ENCODE measurements around the gene RNASEH2A. TPM values are rescaled to one million over a fixed set of nuclear protein-coding genes. Genes with fewer than 3 reads are reported as not detected.
A peak's percentile ranks its signal among the peaks of the same experiment; 100 is the strongest.

The RNASEH2A gene
- total RNA-seq, 6 donors from 2014 or later, result 4.2 to 7.6 (median 5.6) TPM

- Histone ChIP-seq H3K27ac (no peak overlapping the region), H3K4me1 (peaks cover 29 to 60% (median 34%) of the 10 kb centered on the region in 4 donors), H3K4me3 (no peak overlapping the region), H3K36me3 (no peaks in the 10 kb centered on the region), H3K9me3 (no peaks in the 10 kb centered on the region), H3K27me3 (peaks cover 4 to 85% (median 55%) of the 10 kb centered on the region in 4 donors)
- ATAC-seq (ENCODE audit: low FRiP score in 2 of 2) (no peak), DNase-seq (no peak)
- 7 to 12% methylated on average over 6 of the region's 6 CpGs for WGBS, 2 donors
- TF ChIP-seq, protein P1, sequence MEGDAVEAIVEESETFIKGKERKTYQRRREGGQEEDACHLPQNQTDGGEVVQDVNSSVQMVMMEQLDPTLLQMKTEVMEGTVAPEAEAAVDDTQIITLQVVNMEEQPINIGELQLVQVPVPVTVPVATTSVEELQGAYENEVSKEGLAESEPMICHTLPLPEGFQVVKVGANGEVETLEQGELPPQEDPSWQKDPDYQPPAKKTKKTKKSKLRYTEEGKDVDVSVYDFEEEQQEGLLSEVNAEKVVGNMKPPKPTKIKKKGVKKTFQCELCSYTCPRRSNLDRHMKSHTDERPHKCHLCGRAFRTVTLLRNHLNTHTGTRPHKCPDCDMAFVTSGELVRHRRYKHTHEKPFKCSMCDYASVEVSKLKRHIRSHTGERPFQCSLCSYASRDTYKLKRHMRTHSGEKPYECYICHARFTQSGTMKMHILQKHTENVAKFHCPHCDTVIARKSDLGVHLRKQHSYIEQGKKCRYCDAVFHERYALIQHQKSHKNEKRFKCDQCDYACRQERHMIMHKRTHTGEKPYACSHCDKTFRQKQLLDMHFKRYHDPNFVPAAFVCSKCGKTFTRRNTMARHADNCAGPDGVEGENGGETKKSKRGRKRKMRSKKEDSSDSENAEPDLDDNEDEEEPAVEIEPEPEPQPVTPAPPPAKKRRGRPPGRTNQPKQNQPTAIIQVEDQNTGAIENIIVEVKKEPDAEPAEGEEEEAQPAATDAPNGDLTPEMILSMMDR (IDR thresholded peaks at IDR 0.05), result no peak
- TF ChIP-seq POLR2A (IDR thresholded peaks at IDR 0.05) (no peak), EP300 (IDR thresholded peaks at IDR 0.05) (no peak), POLR2AphosphoS5 (IDR thresholded peaks at IDR 0.05) (no peak)
Observed at GRCh38 chr19:12836529-12836863, 30.1 kb downstream of the RNASEH2A start.

GRCh38 chr19:12837225-12837624 lies 30.8 kb downstream of the RNASEH2A start:
- 76 to 77% methylated on average over 4 of the region's 4 CpGs for WGBS, 2 donors
- peaks cover 29 to 60% (median 34%) of the 10 kb centered on the region in 4 donors for H3K4me1 ChIP-seq
- peaks cover 4 to 86% (median 56%) of the 10 kb centered on the region in 4 donors for H3K27me3 ChIP-seq
- no peak for ATAC-seq (ENCODE audit: low FRiP score in 2 of 2)
- no peaks in the 10 kb centered on the region for H3K9me3 ChIP-seq
- H3K4me3 ChIP-seq, result no peak overlapping the region
- TF ChIP-seq, protein P1 (IDR thresholded peaks at IDR 0.05), result no peak
- TF ChIP-seq EP300 (IDR thresholded peaks at IDR 0.05) (no peak), POLR2AphosphoS5 (IDR thresholded peaks at IDR 0.05) (no peak), POLR2A (IDR thresholded peaks at IDR 0.05) (no peak)
- DNase-seq, result no peak
- no peaks in the 10 kb centered on the region for H3K36me3 ChIP-seq
- H3K27ac ChIP-seq, result no peak overlapping the region

DNA sequence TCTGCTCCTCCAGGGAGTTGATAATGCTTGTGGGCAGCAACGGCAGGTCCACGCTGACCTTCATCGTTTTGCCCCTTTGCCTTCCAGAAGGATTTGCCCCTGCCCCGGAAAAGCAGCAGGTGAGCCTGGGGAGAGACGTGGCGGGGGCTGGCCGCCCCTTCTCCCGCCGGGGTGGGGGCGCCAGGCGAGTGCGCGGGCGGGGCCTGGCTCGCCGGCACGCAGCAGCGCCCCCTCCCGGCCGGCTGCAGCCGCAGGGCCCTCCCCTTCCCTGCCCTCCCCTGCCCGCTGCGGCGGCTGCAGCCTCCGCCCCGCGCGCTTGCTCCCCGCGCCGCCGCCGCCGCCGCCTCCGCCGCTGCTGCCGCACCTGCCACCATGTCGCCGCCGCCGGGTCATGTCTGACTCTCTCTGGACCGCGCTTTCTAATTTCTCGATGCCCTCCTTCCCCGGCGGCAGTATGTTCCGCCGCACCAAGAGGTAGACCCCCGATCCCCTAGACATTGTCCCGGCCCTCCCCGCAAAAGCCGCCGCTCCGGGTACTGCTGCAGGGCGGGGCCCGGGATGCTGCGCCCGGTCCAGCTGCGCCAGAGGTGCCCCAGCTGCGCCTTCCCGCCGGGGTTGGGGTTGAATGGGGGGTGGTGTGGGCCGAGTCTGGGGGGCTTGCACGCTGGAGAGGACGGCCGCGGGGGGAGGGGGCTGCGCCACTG lies 31.9 kb downstream of the RNASEH2A start, which contains the start of gene MAST1:
Gene MAST1, plus strand, starts transcription at position 334 of the 704 bp plus-strand sequence. Its CDS starts 58 bp downstream, at position 392.
- Histone ChIP-seq H3K4me1 (peaks cover 26 to 49% (median 27%) of the 10 kb centered on the region in 4 donors), H3K27ac (no peak within 1 kb of the TSS), H3K36me3 (no peaks in the 10 kb centered on the region), H3K9me3 (no peaks in the 10 kb centered on the region), H3K27me3 (peaks cover 0 to 78% (median 52%) of the 10 kb centered on the region in 4 donors), H3K4me3 (peak within 1 kb of the TSS in 3 of 4 donors; percentile 21 to 40 (median 38))
- peak in 1 of 2 donors; percentile 63 for ATAC-seq (ENCODE audit: low FRiP score in 2 of 2)
- 2% methylated on average over 39 of the region's 69 CpGs; no CpG with 5 or more reads in 1 of the 2 donors for WGBS, 2 donors
- DNase-seq, result peak; percentile 40 to 91
- TF ChIP-seq, protein P1 (IDR thresholded peaks at IDR 0.05), result peak; percentile 49 to 79 (median 66)
- TF ChIP-seq POLR2A (IDR thresholded peaks at IDR 0.05) (no peak), POLR2AphosphoS5 (IDR thresholded peaks at IDR 0.05) (no peak), EP300 (IDR thresholded peaks at IDR 0.05) (no peak)

DNA sequence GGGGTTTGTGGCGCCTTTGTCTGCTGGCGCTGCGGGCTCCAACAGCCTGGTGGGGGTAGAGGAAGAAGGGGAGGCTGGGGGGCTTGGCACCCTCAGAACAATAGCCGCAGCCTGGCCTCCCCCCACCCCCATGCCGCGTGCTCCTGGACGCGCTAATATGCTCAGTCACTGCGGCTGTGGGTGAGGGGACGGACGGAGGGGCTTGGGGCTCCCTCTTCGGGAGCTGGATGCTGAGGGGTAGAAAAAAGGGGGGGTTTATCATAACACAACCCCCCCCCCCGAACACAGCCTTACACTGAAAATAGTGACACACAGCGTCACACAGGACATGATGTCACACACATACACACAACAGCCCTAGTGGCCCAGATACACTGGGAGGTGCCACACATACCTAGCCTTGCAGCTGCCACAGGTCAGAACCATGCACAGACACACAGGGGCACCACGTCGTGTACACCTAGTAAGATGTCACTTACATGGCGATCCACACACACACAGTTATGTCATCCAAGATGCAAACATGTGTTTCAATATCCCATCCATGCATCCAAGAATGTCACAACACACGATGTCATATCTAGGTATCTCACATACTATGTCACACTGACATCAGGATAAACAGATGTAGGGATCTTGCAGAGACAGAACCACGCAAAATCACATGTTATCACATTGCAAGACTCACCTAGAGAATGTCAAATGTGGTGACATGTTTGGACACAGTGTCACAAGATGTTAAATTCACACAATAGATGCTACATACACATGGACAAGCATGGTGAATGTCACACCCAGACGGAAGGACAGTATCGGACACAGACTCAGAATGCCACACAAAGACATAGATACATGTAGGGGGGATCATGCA lies 32.7 kb downstream of the RNASEH2A start:
- WGBS, 2 donors, result 20 to 22% methylated on average over 15 to 19 of the region's 21 CpGs
- Histone ChIP-seq H3K4me1 (peaks cover 18 to 41% (median 19%) of the 10 kb centered on the region in 4 donors), H3K4me3 (peak overlapping the region in 2 of 4 donors; percentile 21 to 40), H3K36me3 (no peaks in the 10 kb centered on the region), H3K27ac (no peak overlapping the region), H3K27me3 (peaks cover 0 to 70% (median 46%) of the 10 kb centered on the region in 4 donors), H3K9me3 (no peaks in the 10 kb centered on the region)
- TF ChIP-seq, protein P1 (IDR thresholded peaks at IDR 0.05), result no peak
- ATAC-seq (ENCODE audit: low FRiP score in 2 of 2), result no peak
- no peak for DNase-seq

Data from upper lobe of left lung (tissue), 6 donors.